Neural cell (in vitro differentiated cells): ENCODE measurements around the gene RNASE9.

Source experiments
- CTCF ChIP-seq: fragments of 450-650 bp; IDR thresholded peaks from 2 replicates; pipeline ENCODE4 v1.5.1; 2014; ENCODE audit warnings: antibody characterized with exemption, mild to moderate bottlenecking, moderate library complexity; ENCODE audit not compliant: poor library complexity, severe bottlenecking
- SMC3 ChIP-seq: fragments of 450-650 bp; conservative IDR thresholded peaks from 2 replicates; pipeline ENCODE4 v1.6.1; 2014; ENCODE audit warnings: antibody characterized with exemption, mild to moderate bottlenecking, moderate library complexity; ENCODE audit not compliant: poor library complexity

DNA sequence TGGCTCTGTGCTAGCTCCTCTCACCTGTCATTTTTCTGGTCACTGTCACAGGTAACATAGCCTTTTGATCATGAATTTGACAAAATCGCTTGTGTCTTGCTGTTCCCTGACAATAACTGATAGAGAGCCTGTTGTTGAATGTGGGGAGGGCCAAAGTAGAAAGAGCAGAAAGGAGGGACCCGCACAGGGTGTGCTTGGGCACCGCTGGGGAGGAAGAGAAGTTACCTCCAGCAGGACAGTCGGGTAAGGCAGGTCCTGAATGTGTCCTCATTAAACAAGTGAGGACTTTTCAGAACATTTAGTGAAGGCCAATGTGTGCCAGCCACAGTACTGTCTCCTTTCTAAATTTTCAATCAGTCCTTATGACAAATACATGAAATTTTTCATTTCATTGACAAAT lies 30.4 kb upstream of the RNASE9 start, which contains the start of gene RNASE12:
- no peak for TF ChIP-seq SMC3
- TF ChIP-seq CTCF = no peak
